Osteoblast (primary cell): ENCODE results near the gene E2F4. TPM values are rescaled to one million over a fixed set of nuclear protein-coding genes. Genes with fewer than 3 reads are reported as not detected.
A peak's percentile ranks its signal among the peaks of the same experiment; 100 is the strongest.

Experiments used
- small RNA-seq: library from RNA; depleted of rRNA; stranded (forward); fragments of <200 nt; gene quantifications from one replicate; pipeline ENCODE3, GENCODE V24; 2012
- total RNA-seq: library from RNA; depleted of rRNA; stranded (reverse); fragments of >200 nt; gene quantifications from 2 replicates; pipeline ENCODE4 v1.2.3, GENCODE V29; 2012

The E2F4 gene
- total RNA-seq, 1 donor, result 56.5 TPM

Small RNAs within 50 kb of the gene (small RNA-seq; reads per million reads assigned to genes)
- 4.3 reads per million, percentile 85 among the genes with 10 or more reads in this experiment for gene MIR328

Other genes with a start within 250 kb of the E2F4 start
- gene CES3, start 230.9 kb upstream of the E2F4 start, total RNA-seq, result 0.29 TPM in 1 of 2 replicates, not detected in the other
- gene CES4A, start 203.6 kb upstream of the E2F4 start, total RNA-seq, result 1.5 and 1.8 TPM in 2 replicates
- gene CBFB, start 163.0 kb upstream of the E2F4 start, total RNA-seq, result 61.3 and 63.0 TPM in 2 replicates
- gene PHAF1, start 82.2 kb upstream of the E2F4 start, total RNA-seq, result 13.8 and 17.1 TPM in 2 replicates
- gene B3GNT9, start 41.2 kb upstream of the E2F4 start, total RNA-seq, result 54.8 and 58.6 TPM in 2 replicates
- 19.2 and 19.5 TPM in 2 replicates for gene TRADD, start 32.2 kb upstream of the E2F4 start, total RNA-seq
- gene FBXL8, start 32.2 kb upstream of the E2F4 start, total RNA-seq, result 12.7 and 15.6 TPM in 2 replicates
- gene HSF4, start 27.4 kb upstream of the E2F4 start, total RNA-seq, result 5.8 and 8.5 TPM in 2 replicates
- gene NOL3, start 21.6 kb upstream of the E2F4 start, total RNA-seq, result 9.1 and 10.9 TPM in 2 replicates
- 3.6 and 4.7 TPM in 2 replicates for gene MATCAP1, start 8.2 kb upstream of the E2F4 start, total RNA-seq
- gene EXOC3L1, start 2.0 kb upstream of the E2F4 start, total RNA-seq, result not detected in 2 replicates
- gene ELMO3, start 7.0 kb downstream of the E2F4 start, total RNA-seq, result 0.29 and 0.36 TPM in 2 replicates
- gene TMEM208, start 35.0 kb downstream of the E2F4 start, total RNA-seq, result 22.4 and 25.3 TPM in 2 replicates
- gene FHOD1, start 55.3 kb downstream of the E2F4 start, total RNA-seq, result 27.4 and 28.2 TPM in 2 replicates
- gene SLC9A5, start 56.8 kb downstream of the E2F4 start, total RNA-seq, result 2.9 and 3.6 TPM in 2 replicates
- 31.8 and 41.6 TPM in 2 replicates for gene PLEKHG4, start 87.4 kb downstream of the E2F4 start, total RNA-seq
- gene KCTD19, start 134.6 kb downstream of the E2F4 start, total RNA-seq, result not detected in 2 replicates
- gene LRRC36, start 134.7 kb downstream of the E2F4 start, total RNA-seq, result not detected in 2 replicates
- gene TPPP3, start 201.3 kb downstream of the E2F4 start, total RNA-seq, result 0.59 and 0.72 TPM in 2 replicates
- gene ZDHHC1, start 224.3 kb downstream of the E2F4 start, total RNA-seq, result 9.0 and 13.3 TPM in 2 replicates
- gene HSD11B2, start 239.0 kb downstream of the E2F4 start, total RNA-seq, result not detected in 2 replicates